Suppressor macrophage treated with lipopolysaccharide for 4 hours (primary cell): ENCODE results near the gene PFKP.
"Not testable (repeated sequence)": the region's sequence is repeated elsewhere in the genome, so short reads cannot be mapped to it uniquely, and the experiment has no call there.

Experiments
- DNase-seq: peaks from one replicate; pipeline ENCODE4 v3.0.0-alpha.2; 2020

Gene PFKP

GRCh38 chr10:3047596-3047995 lies 19.8 kb upstream of the PFKP start:
- no peak for DNase-seq

GRCh38 chr10:3048119-3049019 lies 19.0 kb upstream of the PFKP start:
- no peak for DNase-seq

DNA sequence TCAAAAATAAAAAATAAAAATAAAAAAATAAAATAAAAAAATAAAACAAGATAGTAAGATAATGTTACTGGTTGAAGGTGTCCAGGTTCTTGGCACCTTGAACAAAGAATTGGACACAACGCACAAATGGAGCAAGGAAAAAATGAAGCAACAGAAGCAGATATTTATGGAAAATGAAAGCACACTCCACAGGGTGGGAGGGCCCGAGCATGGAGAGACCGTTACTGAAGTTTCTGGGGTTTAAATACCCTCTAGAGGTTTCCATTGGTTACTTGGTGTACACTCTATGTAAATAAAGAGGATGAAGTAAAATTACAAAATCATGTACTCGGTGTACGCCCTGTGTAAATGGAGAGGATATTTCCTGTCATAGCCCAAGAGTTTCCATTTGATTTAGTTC lies 15.7 kb upstream of the PFKP start:
- DNase-seq: no peak

- DNase-seq: no peak
Measured at GRCh38 chr10:3053155-3053554, 14.2 kb upstream of the PFKP start.

DNA sequence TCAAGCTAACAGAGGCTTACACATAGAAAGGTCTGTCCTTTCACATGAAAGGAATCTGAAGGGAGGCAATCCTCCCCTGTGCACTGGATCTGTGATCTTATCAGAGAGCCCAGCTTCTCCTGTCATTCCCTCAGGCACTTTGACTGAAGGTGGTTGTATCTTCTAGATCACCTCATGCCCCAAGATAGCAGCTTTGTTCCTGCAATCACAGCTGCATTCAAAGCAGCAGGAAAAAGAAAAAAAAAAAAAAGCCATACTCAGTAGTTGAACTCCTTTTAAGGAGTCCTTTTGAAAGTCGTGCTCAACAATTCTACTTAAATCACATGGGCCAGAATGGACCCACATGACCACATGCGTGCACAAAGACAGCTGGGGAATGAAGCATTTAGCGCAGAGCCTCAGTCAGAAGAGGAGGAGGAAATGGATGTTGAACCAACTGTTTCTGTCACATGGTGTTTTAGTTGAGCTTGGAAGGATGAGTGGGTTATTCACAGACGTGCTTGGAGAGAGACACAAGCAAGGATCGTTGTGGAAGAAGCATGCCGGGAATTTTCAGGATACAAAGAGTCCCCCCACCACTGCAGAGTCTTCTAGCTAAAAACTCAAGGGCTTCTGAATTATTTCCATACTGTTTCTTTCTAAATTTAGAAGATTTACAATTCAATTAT lies 13.0 kb upstream of the PFKP start:
- no peak for DNase-seq

DNA sequence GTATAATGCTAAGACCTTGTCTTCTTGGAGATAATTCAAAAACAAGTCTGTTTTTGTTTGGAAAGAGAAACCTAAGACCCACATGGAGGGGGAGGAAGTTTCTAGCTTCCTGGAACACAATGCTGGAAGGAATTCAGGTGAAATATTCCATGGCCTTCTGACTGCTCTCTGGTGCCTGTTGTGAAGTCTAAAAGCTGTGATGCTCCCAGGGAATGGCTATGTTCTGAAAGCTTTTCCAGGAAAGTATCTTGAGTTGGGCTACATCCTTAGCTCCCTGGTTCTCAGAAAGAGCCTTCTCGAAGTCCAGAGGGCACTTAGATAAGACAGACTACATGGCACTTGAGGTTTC lies 12.5 kb upstream of the PFKP start:
- no peak for DNase-seq

DNA sequence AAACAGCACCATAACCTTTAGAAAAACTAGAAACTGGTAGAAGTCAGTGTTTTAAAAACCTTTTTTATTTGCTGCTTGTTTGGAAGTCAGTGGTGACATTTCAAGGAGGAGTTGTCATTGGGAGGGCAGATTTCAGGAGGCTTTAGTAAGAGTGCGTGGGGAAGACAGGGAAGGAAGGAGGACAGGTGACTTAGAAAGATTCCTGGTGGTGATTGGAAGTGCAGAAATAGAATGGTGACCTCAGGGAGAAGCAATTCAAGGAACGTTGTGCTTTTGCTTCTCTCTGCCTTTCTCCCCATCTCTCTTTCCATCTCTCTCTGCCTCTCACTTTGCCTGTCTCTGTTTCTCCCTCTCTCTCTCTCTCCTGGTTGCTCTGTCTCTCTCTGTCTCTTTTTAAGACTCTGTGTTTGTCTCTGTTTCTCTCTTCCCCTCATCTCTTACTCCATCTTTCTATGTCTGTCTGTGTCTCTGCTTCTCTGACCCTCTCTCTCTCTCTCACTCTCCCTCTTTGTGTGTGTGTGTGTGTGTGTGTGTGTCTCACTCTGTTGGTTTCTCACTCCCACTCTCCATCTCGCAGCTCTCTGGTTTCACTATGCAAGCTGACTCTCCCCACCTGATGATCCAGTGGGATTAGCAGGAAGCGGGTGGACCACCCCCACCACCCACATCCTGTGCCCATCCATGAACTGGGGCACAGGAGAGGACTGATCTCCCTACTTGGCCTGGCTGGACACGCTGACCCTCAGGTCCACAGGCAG lies 10.9 kb upstream of the PFKP start:
- no peak for DNase-seq

GRCh38 chr10:3057946-3058345 lies 9.4 kb upstream of the PFKP start:
- no peak for DNase-seq

DNA sequence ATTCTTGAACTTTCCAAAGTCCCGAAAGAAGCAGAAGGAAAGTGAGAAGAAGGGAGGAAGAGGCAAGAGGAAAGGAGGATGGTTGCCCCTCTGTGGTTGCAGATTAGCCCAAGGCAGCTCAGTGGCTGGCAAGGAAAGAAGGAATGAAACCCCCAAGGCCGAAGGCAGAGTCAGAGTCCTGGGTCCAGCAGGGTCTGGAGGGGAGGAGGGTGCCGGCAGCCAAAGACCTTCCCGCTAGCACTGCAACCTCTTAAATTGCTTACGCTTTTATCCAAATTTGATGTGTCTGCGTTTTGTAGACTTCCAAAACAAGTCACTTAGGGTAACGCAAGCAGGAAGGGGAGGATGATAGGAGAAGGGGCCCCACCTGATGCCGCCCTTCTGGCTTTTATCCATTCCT lies 7.4 kb upstream of the PFKP start:
- no peak for DNase-seq

GRCh38 chr10:3060481-3060889 lies 6.9 kb upstream of the PFKP start:
- DNase-seq: no peak

GRCh38 chr10:3061323-3061898 lies 5.9 kb upstream of the PFKP start:
- DNase-seq: not testable (repeated sequence)

DNA sequence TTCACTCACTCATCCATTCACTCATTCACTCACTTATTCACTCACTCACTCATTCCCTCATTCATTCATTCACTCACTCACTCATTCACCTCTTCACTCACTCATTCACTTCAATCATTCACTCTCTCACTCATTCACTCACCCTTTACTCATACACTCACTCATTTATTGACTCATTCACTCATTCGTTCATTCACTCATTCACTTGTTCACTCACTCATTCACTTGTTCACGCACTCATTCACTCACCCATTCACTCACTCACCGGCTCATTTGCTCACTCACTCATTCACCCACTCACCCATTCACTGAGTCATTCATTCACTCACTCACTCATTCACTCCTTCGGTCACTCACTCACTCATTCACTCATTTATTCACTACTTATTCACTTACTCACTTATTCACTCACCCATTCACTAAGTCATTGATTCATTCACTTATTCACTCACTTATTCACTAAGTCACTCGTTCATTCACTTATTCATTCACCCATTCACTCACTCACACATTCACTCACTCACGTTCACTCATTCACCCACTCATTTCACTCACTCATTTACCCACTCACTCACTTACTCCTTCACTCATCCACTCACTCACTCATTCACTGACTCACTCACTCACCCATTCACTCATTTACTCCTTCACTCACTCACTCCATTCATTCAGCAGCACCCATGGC lies 4.7 kb upstream of the PFKP start:
- DNase-seq: no peak

DNA sequence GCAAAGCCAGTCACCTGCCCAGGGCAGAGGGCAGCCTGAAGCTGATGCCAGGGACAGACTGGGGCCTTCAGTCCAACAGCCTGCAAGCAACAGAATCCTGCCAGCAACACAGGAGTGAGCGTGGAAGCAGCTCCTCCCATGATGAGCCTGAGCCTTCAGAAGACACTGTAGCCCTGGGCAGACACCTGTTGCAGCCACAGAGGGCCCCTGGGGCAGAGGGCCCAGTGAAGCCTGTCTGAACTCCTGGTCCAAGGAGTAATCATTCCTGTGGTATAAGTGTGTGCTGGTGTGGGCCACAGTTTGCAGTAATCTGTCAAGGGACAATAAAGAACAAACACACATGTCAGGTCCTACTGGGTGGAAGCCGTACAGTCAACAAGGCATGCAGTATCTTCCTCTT lies 2.9 kb upstream of the PFKP start:
- no peak for DNase-seq

DNA sequence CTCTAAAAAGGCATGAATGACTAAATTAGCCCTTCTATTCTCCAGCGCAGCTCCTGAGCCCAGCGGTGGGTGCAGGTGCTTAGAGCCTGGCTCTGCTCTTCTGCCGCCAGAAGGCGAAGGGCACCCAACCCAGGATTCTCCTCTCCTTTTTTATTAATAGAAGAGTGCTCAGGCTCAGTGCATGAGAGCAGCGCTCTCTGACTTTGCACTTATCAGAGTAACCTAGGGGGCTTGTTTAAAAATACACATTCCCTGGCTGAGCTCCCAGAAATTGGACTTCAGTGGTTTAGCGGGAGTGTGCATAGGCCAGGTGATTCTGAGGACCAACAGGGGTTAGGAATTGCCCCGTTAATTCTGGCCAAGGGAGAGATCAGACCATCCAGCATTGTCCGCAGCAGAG lies 1.7 kb upstream of the PFKP start:
- DNase-seq: no peak

- DNase-seq: no peak
Measured at GRCh38 chr10:3066317-3067117, 831 bp upstream of the PFKP start.

GRCh38 chr10:3067859-3068179 lies 471 bp downstream of the PFKP start:
- DNase-seq: peak; percentile 24

DNA sequence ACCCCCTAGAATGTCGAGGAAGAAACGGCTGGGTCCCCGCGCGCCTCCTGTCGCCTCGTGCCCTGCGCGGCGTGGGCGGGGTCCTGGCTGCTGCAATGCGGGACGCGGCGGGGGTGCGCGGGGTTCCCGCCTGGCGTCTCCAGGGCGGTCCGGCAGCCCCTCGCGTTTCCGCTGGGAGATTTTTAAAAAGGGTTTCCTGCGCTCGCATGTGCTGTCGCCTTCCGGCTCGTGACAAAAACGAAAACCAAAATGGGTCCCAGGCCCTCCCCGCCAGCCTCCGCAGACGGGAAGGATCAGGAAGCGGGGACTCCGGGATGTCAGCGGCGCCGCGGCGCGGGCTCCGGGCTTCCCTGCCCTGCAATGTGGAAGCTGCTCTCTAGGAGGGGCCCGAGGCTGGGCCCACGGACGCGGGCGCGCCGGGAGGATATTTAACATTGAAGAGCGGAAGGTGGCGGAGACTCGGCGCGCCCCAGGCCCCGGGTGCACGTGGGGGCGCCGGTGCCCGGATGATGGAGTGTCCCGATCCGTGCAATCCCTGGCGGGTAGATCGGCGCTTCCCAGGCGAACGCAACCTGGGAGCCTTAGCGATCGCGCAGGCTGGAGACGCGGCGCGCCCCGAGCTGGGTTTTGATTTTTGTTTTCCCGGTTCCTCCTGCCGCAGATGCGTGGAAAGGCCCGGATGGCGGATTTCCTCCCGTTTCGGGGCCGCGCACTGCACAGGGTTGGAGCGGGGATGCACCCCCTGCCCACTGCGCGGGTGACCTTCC lies 1.0 kb downstream of the PFKP start:
- peak; percentile 82 for DNase-seq

DNA sequence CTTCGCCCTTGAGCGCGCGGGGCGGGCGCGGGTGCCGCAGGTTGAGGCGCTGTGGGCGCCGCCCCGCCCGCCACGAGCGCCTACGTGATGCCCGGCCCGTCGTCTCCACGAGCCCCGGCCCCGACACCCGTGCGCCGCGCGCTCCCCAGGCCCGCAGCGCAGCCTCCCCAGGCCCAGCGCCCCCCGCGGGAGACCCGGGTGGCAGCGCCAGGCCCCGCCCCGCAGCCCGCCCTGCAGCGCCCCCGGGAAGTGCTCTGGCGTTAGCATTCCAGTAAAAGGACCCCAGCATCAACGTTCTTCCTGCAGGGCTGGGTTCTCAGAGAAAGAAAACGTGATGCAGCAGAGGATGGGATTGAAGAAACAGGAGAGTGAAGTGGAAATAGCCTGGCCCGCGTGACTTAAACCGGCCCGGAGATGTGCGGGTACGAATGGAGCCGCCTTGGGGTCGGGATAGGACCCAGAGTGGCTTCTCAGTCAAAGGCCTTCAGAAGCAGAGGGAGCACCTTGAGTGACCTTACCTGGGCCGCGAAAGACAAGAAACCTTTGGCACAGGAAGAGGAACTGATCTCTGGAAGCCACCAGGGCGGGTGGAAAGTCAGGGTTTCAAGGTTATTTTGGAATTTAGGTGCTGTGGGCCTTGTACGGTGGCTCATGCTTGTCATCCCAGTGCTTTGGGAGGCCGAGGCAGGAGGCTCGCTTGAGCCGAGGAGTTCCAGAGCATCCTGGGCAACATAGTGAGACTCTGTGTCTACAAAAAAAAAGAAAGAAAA lies 1.8 kb downstream of the PFKP start:
- peak; percentile 40 for DNase-seq

- DNase-seq: no peak
Measured at GRCh38 chr10:3069876-3070275, 2.5 kb downstream of the PFKP start.

GRCh38 chr10:3071405-3072198 lies 4.3 kb downstream of the PFKP start:
- DNase-seq: peak; percentile 47
